GM18861 (cell line): Measurements from ENCODE around the gene WWOX.

Source experiments
- ATAC-seq: cut with Tn5 transposase; IDR thresholded peaks from one replicate; pipeline ENCODE4 v1.9.1; 2021; ENCODE audit not compliant: unreplicated experiment

Gene WWOX

DNA sequence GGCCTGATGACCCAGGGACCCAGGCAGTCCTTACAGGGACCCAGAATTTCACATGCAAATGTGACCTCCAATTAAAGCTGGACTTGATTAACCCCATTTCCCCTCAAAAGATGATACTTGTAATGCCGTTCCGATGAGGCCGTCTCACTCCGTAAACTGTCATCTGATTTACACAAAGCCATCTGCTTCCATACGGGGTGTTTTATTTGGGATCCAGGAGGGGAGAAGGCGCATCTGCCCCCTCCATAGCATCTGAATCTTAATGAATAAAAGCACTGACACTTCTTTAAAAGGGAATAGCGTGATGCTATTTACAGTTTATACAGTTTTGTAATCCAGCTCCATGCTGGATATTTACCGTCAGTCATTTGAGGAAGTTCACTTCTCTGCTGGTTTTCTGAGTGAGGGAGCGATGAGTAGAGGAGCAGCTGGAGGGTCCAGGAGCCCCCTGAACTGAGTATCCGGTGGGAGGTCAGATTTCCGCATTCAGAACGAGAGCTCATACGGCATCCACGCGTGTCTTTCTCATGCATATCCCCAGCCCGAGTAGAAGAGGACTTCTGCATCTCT lies 452.7 kb downstream of the WWOX start:
- ATAC-seq, result no peak

DNA sequence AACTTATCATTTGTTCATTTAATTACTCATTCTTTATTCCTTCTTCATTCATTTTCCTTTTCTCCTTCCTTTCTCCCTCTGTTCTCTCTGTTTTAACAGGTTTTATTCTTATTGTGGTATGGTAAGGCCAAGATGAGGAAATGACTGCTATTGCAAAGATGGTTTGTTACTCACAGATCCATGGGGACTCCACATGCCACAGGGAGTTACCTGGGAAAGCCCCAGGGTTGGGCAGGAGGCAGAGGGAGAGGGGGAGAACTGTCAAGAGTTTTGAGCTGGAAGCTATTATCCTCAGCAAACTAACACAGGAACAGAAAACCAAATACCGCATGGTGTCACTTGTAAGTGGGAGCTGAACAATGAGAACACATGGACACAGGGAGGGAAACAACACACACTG lies 453.3 kb downstream of the WWOX start:
- ATAC-seq, result no peak

DNA sequence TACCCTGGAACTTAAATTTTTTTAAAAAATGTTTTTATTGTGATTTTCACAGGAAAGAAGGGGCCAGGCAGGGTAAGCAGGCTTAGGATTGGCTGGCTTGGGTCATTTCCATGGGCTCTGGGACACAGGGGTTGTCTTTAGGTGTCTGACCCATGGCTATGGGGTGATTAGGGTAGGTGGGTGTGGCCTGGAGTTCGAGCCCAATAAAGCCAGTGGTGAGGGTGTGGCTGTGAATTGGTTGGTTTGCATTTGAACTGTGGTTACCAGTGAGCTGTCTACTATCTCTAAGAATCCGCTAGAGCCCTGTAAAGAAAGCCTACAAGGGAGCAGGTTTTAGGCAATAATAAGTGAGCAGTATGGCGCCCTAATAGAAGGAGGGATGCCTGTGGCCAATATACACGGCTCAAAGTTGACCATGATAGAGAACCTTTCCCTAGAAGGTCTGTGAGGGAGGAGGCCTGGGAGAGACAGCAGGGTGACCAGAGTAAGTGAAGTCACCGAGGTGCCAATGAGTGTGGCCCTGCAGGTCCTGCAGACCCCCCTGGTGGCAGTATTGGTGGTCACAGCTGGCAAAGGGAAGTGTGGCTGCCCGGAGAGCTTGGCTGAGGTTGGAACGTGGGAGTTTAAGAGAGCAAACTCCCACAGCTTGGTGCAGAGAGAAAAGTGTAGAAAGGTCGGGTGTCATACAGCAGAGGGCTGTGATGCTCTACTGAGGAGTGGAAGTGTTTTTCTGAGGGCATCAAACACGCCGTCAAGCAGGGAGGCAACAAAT lies 454.0 kb downstream of the WWOX start:
- ATAC-seq, result no peak

DNA sequence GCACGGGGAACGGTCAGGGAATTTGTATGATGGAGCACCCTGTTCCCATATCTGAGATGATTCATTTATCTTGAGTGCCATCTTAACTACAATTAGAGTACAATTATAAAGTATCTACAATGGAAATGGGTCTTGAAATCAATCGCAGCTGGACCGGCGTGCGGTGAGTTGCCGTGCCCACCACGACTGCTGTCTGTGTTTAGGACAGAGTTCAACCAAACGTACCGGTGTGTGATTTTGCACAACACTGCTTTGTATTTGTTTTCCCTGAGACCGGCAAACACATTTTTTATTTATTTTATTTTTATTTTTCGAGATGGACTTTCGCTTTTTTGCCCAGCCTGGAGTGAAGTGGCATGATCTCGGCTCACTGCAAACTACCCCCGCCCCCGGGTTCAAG lies 457.0 kb downstream of the WWOX start:
- ATAC-seq, result no peak

DNA sequence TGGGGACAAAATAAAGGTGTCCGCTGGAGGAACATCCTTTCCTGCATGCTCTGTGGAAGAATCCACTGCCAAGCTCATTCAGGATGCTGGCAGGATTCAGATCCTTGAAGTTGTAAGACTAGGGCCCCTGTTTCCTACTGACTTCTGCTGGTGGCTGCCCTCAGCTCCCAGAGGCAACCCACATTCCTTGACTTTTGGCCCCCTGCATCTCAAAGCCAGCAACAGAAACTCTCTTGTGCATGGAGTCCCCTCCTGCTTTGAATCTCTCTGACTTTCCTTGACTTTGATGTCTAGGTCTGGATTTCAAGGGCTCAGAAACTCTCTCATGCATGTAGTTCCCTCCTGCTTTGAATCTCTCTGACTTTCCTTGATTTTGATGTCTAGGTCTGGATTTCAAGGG lies 461.5 kb downstream of the WWOX start:
- ATAC-seq, result no peak

DNA sequence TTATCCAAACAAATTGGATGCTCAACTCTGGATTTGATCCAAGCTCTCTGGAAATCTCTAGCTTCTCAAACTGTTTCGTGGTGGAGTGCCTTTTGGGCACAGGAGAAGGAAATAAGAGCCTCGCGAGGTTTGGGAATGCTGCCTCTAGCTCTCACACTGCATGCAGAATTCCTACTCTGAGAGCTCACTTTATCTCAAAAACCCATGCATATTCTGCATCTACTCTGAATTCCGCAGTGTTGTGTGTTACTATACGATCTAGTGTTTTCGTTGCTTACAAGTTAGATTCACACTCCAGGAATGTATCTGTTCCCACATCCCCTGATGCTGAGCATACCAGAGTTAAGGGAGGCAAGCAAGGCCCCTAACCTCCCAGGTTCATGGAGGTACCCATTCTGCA lies 462.7 kb downstream of the WWOX start:
- ATAC-seq, result no peak

DNA sequence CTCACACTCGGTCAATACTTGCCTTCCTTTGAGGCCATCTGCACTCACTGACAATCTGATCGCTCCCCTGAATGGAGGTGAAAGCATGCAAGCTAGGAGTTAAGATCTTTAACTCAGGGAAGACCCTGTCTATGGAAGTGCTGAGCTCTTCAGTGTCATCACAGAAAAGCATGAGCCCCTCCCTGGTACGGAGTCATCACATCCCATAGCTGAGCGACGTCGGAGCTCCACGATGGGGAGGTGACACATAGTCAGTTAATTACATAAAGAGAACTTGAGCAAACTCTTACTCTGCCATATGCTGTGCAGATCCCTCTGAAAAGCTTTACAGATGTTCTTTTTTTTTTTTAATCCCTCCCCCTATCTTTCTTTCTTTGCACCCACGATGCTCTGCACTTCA lies 463.2 kb downstream of the WWOX start:
- ATAC-seq, result no peak

DNA sequence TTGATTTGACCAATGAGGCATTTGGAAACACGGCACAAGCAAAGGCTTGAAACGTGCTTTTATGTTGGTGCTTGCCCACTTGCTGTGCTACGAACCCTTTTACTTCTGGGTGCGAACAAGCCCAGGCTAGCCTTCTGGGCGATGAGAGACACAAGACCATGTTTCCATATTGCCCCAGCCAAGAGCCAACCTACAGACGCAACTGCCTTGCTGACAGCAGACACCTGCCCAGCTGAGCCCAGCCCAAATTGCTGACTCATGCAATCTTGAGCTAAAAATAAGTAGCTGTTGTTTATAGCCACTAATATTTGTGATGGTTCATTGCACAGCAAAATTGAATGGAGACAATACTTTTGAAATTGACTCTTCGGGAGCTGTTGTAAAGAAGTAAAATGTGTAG lies 464.5 kb downstream of the WWOX start:
- ATAC-seq, result no peak

DNA sequence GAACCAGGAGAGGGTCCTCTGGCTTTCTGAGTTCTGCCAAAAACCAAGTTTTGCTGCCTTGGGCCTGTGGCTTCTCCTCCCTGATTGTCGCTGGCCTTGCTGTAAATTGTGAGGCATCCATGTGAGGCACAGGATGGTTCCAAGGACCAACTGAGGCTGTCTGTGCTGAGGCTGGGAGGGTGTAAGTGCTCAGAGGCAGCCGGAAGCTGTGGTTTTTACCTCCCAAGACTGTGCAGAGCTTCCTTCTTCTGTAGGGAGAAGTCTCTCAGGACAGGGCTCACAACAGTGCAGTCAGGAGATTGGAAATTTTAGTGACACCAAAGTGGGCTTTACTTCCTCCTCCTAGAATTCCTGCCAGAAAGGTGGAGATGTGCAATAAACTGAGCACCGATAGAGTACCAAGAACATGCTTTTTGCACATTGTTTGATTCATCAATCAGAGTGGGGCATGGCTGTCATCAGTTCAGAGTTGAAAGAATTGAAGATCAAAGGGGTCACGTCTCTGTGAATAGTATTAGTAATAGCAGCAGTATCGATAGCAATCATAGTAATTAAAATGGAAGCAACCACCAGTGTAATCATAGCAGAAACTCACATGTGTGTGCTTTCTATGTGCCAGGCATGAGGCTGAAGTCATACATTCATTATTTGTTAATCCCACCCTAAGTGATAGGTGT lies 467.1 kb downstream of the WWOX start:
- ATAC-seq, result no peak

DNA sequence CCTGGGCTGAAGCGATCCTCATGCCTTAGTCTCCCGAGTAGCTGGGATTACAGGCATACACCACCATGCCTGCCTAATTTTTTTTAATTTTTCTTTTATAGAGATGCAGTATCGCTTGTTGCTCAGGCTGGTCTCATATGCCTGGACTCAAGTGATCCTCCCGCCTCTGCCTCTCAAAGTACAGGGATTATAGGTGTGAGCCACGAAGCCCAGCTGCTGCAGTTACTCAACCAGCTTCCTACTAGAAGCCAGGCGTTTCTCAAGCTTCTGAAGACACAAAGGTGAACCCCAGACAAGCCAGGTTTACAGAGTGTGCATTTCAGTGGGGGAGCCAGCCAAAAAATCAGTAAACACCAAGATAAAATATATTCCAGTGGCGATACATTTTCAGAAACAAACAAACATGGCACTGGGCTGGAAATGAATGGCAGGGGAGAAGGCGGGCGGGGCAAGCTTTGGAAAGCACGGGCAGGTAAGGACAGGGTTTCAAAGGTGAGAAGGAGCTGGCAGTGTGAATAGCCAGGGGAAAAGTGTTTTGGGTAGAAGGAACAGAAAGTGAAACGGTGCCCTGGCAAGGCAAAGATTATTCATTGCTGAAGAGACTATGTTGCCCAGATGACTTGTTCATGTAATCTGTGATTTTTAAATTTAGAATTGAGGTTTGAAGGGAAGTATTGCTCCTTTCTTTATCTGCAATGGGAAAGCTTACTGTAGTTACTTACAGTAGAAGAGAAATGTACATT lies 471.1 kb downstream of the WWOX start:
- ATAC-seq, result peak; percentile 67

DNA sequence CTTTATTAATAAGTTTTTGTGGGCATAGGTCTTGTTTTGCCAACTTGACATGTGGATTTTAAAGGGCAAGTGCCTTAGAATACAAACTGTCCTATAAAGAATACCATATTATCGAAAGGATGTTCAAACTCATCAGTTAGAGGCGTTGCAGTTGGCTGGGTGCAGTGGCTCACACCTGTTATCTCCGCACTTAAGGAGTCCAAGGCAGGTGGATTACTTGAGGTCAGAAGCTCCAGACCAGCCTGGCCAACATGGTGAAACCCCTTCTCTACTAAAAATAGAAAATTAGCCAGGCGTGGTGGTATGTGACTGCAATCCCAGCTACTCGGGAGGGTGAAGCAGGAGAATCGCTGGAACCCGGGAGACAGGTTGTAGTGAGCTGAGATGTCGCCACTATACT lies 472.0 kb downstream of the WWOX start:
- ATAC-seq, result no peak

DNA sequence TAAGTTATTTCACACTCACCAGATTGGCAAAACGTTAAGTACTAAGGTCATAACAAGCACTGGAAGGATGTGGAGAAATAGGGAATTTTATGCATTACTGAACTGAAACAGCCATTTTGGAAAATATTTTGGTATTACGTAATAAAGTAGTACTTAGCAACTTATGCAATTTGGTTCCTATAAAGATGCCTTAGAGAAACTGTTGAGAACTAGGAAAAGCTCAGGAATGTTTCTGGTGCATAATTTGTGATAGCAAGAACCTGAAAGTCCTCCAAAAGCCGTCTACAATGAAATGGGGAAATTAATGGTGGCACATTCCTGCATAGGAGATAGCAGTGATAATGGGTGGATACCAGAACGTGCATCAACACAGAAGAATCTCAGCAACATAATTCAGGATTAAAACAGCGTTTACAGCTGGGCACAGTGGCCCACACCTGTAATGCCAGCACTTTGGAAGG lies 472.5 kb downstream of the WWOX start:
- no peak for ATAC-seq

DNA sequence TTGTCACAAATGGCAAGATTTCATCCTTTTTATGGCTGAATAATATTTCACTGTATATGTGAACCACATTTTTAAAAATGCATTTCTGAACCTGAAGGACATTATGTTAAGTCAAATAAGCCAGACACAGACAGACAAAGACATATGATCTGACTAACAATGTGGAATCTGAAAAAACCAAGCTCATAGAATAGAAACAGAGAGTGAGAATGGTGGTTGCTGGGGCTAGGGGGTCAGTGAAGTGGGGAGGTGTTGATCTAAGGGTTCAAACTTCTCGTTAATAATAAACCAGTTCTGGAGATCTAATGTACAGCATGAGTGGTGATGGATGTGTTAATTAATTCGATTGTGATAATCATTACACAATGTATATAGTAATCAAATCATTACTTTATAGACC lies 475.1 kb downstream of the WWOX start:
- peak; percentile 52 for ATAC-seq

DNA sequence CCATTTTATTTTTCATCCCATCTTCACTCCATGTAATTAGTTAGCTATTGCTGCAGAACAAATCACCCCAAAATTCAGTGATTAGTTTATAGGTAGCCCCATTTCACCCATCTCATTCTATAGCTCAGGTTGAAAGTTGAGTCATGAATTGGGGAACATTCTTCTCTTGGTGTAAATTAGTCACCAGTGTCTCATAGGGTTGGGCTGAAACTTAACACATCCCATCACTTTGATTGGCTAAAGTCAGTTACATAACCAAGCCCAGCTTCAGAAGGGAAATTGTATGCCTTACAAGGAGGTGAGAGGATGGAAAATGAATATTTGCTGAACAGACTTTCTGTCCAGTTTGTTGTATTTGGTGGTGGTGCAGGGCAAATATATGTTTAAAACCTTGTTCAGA lies 477.5 kb downstream of the WWOX start:
- no peak for ATAC-seq

DNA sequence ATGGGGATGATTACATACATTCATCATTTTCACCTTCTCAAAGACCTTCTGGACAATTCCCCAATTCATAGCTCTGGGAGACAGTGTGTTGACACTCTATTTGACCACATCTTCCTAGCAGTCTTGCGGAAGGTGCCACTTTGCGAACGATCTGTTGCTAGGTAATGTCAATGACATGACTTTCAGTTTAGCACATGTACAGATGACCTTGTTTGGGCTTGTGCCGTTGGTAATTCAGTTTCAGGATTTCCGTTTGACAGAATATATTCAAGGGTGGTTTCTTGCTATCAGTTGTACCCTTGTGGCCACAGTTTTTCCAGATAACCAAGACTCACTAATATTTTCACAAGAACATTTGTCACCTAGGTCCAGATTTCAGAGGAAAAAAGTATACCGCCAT lies 478.2 kb downstream of the WWOX start:
- no peak for ATAC-seq

DNA sequence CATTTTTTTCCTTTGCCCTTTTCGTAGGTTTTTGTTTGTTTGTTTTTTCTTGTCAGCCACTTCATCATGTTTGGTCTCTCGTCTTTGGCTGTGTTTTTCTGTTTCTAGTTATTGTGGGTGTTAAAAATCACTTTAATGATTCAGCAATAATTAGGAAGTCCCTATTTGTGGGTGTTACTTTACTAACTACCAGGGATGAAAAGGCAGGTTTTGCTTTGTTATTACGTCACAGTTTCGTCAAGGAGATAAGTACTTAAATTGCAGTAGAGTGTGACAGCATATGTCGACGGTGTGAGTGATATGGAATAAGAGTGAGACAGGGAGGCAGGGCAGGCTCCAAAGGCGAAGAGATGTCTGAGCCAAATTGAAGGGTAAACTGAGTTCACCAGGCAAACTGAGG lies 479.6 kb downstream of the WWOX start:
- no peak for ATAC-seq

DNA sequence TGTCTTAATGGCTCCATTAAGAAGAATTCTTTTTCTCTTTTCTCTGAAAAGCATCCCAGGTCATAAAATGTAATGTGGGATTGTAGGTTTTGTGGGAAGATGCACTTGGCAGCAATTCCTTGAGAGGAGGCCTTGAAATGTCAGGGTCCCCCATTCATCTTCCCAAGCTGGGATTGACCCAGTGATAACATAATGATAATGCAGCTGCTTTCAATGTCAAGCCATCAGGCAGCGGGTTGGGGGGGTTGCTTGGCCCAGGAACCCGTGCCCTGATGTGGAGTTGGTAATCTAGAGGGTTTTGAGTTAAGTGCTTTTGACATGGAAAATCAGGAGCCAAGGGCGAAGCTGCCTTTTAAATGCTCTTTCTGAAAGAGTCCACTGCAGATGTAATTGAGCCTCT lies 484.0 kb downstream of the WWOX start:
- no peak for ATAC-seq

DNA sequence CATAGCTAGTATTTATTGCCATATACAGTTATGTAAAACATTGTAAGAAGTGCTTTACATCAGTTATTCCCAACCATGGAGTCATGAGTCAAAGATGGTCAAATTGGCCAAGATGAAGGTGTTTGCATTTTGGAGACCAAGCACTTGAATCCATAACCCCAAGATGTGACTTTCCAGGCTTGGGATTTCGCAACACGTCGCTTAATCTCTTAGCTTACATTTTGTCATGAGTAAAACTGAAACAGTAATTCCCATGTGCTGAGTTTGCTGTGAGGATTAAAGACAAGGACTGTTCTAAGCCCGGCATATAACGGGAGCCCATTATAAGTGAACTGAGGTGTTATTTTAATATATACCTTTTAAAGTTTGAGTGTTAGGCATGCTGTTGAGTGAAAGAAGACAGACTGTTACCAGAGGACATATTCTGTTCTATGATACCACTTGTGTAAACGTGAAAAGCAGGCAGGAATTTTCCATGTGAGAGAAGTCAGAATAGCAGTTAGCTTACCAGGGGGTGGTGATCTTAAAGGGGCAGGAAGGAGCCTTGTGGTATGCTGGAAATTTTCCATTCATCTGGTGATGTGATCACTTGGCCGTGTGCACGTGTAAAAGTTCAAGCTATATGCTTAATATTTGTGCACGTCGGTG lies 484.9 kb downstream of the WWOX start:
- no peak for ATAC-seq

DNA sequence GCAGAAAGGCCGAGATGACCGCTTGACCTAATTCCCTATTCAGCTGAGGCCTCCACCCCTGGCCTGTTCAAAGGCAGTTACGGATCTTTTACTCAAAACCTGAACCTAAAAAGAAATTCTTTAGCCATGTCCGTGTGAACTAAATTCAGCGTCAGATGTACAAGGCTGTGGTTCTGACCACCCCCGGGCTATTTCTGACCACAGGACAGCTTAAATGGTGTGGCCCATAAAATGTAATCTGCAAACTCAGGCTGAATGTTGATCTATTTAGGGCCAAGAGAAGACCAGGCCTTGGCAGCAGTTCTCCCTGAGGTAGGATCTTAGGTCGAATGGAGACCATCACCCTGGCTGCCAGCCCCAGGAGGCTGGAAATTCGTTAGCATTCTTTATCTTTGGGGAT lies 485.5 kb downstream of the WWOX start:
- no peak for ATAC-seq

DNA sequence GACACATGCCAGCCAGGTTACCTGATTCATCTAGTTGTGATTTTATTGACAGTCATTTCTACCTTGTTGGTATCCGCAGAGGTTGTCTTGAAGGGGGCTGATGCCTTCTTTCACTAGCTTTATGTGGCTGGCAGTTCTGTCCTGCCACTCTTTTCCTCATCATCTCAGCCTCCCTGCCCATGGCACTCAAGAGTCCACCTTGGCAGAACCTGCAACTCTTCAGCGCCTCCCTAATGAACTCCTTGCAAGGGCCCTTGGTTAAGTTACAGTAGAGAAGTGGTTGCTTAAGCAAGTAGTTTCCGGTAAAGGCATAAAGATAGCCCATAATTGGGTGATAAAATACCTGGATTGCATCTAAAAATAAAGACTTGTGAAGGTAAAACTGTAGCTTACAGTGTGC lies 489.9 kb downstream of the WWOX start:
- ATAC-seq, result no peak

DNA sequence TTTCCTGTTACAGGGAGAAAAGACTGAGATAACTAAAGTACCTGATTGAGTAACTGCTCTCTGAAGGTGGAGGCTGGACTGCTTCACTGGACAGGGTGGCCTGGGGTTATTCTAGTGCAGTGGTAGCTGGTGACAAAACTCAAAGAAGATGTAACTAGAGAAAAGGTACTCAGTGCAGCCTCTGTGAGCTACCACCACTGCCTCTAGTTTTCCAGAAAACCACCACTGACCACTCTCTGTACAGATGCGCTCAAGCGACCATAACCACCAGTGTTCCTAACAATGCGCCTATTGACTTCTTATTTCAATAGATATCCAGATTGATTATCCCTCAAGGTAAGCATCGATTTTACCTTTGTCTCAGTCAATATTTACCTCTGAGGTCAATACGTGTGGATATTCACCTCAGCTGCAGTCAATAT lies 492.2 kb downstream of the WWOX start:
- ATAC-seq, result no peak
